GM19463 (cell line): ENCODE measurements around the gene GDPD5.

ENCODE experiments used
- ATAC-seq: cut with Tn5 transposase; IDR thresholded peaks from one replicate; pipeline ENCODE4 v1.9.1; 2021; ENCODE audit warnings: mild to moderate bottlenecking, moderate library complexity; ENCODE audit not compliant: unreplicated experiment

The GDPD5 gene

DNA sequence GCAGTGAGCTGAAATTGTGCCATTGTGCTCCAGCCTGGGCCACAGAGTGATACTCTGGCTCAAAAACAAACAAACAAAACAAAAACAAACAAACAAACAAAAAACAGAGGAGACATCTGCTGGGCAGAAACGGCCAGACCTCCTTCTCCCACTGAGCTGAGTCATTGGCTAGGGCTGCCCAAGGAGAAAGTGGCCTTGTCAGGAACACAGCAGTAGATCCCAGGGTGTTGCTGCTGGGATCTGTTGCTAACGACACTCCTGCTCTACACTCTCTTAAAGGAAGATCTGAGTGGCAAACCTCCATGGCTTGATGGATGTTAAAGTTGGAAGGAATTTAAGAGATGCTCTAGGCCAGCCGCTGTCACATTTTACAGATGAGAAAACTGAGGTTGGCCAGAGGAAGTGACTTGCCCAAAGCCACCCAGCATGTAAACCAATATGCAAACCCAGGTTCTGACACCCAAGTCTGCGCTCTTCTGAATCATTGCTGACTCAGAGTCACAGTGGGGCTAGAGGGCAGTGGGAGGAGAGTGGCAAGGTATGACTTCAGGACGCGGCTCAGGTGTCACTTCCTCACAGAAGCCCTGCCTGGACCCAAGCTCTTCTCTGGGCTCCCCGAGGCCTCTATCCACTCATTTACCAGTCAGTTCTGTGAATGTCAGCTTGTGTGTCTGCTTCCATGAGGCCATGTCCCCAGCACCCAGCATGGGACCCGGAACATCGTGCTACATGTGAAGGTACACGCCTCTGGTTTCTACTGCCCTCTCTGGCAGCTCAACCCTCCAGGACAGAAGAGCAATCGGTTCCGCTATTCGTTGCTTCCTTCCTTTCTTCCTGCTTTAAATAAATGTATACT lies 11.3 kb upstream of the GDPD5 start:
- ATAC-seq = peak; percentile 86

DNA sequence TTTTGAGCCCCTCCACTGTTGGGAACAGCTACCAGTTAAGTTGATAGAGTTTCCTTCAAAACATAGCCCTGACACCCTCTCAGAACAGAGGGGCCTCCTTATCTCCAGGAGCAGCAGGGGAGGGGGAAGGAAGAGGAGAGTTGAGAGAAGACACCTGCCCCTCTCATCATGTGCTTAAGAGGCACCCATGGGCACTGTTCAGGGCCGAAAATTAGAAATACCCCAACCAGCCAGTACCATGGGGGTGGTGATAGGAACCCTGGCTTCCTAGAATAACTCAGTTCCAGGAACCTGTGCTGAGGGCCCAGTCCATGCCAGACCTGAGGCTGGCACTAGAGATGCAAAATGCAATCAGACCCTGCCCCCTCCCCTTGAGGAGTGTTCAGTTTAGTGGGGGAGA lies 9.3 kb upstream of the GDPD5 start:
- no peak for ATAC-seq

DNA sequence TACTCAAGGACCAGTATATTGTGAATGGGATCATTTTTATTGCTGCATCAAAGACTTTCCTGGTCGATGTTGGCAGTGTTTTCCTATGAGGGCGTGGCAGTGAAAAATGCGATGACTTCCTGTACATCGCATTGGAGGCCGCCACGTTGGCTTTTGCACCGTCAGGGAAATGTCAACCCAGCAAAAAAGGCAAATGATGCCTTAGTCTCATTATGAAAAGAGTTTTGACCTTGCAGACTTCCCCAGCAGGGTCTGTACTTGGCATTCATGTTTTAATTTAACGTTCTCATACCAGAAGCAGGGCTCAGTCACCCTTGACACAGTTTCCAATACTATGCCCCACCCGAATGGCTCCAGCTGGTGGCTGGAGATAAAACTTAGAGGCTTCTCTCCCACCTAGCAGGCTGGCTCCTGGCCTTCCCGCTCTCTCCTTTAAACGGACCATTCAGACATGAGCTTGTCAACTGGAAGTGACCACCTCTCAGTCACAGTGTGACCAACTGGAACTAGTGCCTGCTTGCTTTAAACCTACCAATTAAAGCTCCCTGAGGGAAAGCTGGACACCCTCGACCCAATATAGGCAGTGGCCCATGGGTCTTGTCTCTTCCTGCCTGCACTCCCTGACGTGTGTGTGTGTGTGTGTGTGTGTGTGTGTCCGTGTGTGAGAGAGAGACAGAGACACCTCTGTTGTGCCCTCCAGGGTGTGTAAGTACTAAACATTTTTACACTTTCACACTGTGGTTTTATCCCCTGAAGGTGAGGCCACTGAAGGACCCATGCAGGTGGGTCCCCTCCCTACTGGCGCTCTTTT lies 8.7 kb upstream of the GDPD5 start:
- no peak for ATAC-seq

DNA sequence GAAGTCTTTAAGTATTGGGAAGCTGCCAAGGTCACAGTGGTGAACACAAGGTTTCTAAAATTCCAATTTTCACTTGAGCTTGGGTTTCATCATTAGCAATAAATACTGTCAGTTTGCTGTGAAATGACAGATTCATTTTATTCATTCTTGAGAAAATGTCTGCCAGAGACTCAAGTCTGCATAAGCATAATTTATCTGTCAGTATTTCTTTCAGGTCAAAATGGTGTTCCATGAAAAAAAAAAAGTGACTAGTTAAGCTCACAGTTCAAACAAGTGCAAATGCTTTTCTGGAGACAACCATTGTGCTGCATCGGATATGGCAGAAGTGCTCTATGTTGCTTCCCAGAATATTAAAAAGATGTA lies 8.1 kb upstream of the GDPD5 start:
- ATAC-seq = no peak

DNA sequence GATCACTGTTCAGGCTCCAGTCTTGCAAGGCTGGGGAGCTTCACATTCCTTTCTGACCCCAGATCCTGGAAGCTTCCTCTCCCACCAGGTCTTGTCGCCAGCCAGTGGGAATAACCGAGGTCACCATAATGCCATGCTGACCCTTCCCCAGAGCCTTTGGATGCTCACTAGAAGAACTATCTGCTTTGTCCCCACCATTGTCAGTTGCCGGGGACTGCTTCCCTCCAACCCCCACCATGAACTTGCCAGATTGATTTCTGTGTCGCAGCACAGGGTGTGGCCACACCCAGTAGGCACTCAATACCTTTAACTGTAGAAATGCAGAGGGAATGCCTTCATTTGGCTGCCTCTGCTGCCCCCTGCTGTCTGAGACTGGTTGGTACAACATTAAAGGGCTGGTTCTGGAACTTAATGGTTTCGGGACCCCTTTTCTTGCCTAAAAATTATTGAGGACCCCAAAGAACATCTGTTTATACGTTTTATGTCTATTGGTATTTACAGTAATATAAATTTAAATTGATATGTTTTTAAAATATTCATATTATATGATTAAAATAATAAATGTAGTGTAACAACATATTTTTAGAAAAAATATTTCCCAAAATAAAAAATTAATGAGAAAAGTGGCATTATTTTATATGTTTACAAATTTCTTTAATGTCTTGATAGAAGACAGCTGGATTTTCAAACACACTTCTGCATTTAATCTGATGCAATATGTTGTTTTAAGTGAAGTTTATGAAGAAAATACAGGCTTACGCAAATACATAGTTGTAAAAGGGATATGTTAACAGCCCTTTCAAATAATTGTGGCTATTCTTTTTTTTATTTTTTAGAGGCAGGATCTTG lies 6.7 kb upstream of the GDPD5 start:
- no peak for ATAC-seq

DNA sequence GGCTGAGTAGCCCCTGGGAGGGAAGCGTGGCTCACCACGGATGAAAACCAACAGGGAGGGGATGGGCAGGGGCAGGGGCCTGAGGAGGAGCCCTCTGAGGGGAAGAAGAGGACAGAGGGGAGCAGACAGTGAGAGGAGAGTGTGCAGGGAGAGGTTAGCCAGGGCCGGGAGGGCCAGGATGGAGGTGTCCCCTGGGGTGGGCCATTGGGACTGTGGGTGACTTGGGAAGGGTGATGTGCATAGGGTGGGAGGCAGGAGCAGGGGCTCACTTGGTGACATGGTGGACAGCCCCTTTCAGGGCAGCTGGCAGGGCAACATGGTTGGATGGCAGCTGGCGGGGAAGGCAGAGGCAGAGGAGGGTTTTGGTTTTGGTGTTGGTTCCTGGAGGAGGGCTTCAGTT lies 5.6 kb upstream of the GDPD5 start:
- no peak for ATAC-seq

DNA sequence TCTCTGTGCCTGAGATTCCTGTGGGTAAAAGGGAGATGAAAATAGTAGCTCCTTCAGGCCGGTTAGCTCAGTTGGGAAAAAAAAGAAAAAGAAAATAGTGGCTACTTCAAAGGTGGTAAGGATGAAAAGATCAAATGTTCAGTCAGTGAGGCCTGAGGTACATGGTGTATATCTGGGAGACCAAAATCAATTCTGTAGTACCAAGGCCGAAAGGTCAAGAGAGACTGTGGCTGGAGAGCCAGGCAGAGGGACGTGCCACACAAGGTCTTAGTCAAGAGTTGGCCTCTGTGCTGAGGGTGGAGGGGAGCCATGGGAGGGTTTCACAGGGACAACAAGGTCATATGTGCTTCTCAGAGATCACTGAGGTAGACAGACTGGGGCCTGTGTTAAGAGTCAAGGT lies 4.8 kb upstream of the GDPD5 start:
- ATAC-seq = no peak

DNA sequence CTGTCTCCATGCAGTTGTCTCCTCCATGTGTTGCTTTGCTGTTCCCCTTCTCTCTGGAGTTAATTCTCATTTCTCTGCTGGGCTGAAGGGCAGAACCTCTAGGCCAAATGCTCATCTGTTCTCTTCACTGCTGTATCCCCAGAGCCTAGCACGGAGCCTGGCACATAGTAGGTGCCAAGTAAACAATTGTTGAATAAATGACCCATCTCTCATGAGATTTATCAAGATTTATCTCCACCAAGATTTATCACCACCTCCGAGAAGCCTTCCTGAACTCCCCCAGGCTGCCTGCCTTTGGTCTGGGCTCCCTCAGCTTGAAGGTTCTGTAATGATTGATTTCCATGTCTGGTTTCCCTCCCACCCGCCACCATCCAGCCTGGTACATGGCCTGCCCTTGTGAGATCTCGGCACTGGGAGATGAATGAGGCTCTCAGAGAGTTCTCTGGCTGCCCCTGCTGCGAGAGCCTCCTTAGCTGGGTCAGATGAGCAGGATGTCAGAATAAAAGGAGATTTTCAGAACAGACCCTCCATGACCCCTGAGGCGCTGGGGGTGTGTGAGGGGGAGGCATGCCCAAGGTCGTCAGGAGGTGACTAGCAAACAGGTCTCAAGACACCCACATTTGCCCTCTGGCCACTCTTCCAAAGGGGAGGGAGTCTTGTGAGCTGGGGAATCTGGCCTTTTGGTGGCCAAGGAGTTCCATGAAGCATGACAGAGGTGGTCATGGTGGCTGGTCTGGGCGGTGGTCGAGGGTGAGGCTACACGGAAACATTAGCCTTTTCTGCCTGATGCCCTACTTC lies 2.4 kb upstream of the GDPD5 start:
- no peak for ATAC-seq

DNA sequence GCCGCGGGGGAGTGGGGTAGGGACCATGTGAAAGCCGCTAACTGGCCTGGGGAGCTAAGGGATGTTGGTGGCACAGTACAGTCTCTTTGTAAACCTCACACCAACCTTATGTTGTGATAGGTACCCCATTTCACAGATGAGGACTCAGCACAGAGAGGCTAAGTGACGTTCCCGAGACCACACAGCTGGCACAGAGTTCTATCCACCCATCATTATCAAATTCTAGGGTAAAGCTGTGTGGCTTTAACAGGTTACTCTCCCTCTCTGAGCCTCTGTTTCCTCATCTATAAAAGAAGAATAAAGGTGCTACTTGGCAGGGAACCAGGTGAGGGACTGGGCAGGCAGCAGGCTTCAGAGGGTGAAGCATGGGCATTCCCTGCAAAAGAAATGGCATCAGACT lies 1.4 kb upstream of the GDPD5 start:
- ATAC-seq = no peak

DNA sequence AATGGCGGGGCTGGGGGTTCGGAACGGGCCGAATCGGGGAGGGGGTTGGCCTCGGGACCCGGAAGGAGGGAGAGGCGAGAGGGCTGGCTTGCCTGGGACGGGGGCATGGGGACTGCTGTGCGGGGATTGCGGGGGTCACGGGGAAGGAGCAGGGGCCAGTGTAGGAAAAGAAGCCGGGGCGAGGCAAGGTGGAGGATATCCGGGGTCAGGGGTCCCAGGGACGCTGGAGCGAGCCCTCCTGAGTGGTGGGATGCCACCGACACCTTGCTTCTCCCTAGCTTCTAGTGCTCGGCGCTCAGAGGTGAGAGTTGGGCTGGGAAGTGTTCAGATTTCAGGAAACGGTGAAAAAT lies 426 bp upstream of the GDPD5 start:
- ATAC-seq = no peak

DNA sequence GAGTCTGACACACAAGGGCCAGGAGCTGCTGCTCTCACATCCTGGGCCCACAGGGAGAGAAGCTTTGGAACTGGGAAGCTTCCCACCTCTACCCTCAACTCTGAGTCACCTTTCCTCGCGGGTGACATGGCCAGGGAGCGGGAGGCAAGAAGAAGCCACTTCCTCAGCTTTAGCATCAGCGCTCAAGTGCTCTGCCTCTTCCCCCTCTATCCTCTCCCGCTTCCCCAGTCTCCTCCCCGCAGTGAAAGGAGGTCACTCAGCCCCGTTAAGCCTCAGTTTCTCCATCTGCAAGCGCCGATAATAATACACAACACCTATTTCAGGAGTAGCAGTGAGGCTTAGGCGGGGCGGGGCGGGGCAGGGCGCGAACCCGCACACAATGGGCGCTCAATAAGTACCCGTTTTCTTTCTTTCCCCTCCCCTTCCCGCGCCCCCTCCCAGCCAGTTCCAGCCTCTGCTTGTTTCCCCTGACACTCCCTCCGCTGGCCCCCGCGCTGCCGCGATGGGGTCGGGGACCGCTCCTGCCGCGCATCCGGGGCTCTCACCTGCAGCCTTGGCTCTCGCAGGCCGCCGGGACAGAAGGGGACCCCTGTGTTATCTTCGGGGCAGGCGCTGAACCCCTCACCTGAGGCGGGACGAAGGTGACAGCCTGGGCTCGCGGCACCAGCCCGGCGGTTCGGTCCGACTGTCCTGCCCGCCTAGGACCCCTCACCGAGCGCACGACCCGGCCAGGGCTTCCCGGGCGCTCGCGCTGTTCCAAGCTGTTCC lies 892 bp downstream of the GDPD5 start:
- ATAC-seq = no peak

DNA sequence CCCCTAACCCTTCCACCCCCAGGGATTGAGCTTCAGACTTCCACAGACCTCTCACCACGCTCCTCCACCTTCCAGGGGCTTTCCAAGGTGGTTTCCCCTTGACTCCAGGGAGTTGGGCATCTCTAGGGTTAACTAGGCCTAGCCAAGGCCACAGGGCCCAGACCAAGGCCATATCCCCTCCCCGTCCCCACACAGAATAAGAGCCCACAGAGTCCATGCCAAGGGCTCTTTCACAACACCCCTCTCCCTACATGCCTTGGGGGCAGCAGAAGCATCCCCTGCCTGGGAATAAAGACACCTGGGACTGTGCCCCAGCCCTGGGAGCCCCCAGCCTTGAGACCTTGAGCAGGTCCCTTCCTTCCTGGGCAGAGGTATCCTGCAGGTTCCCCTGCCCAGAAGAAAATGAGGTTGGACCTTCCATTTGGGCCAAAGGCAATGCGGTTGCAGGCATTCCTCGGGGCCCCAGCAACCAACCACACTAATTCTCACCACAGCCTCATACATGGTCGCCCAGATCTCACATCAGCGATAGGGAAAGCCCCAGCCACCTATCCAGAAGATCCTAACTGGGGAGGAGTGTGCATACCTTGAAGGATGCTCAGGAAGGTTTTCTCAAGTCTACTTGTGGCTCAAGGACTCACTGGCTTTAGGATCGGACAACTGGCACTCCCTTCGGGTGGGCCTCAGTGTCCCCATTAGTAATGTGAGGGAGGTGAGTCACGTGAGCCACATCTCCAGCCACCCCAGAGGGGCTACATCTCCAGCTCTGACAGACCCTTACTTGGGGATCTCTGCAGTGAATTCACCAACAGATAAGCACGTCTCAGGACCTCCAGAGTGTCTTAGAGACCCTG lies 1.7 kb downstream of the GDPD5 start:
- ATAC-seq = no peak

DNA sequence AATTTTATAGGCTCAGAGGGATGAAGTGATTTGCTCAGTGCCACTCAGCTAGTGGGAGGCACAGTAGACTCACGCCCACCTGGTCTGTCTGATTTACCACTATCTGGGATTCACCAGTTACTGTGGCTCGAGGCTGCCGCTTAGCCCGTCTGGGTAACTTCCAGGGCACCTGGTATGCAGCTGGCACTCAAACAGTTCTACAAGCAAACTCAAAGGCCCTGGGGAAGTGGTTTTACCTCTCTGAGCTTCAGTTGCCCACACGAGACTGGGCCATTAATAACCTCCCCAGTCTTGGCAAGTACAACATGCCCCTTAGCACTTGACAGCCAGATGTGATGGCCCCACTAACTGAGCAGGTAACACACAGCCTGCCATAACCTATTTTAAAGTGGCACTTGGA lies 2.6 kb downstream of the GDPD5 start:
- ATAC-seq = no peak

DNA sequence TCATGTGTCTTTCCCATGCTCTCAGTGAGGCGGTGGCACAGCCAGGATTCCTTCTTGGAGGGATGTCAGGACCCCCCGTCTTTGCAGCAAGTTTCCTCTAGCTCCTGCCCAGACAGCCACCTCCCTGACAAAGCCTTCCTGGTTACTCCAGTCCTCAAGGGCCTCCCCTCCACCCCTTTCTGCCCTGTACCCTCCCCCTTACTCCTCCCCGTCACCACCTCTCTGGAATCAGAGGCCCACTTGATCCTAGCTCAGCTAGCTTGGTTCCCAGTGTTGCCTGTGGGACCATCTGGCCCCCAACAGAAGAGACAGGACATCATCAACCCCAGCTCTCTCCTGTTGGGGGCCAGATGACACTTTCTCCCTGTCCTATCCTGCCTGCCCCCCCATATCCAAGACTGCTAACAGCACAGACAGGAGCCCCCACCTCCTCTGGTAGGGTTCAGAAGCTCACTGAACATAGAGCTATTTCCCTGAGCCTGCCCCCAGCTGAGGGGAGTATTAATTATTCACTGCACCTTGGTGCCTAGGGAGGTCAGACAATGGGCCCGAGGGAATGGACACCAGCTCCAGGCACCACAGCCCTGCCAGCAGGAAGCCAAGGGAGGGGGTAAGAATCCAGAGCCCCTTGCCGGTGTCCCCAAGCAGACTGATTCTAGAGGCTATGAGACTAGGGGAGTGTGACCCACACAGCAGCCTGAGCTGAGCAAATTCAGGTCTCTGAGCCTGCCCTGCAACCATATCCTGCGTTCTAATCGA lies 3.3 kb downstream of the GDPD5 start:
- no peak for ATAC-seq

DNA sequence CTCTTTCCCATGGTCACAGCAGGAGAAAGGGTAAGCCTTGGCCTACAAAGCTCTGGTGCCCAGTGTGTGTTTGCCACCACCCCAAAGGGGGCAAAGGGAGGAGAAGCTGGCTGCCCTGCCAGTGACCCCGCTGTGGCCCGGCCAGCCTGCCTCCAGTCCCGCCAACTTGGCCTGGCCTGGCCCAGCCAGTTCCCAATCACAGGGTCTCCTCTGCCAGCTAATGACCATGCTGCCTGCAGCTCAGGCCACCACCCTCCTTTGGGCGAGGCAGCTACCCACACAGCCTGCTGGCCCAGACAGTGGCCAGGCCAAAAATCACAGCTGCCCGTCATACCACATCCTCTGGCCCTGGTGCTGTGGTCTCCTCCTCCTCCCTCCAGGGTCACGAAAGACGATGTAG lies 5.1 kb downstream of the GDPD5 start:
- ATAC-seq = no peak

DNA sequence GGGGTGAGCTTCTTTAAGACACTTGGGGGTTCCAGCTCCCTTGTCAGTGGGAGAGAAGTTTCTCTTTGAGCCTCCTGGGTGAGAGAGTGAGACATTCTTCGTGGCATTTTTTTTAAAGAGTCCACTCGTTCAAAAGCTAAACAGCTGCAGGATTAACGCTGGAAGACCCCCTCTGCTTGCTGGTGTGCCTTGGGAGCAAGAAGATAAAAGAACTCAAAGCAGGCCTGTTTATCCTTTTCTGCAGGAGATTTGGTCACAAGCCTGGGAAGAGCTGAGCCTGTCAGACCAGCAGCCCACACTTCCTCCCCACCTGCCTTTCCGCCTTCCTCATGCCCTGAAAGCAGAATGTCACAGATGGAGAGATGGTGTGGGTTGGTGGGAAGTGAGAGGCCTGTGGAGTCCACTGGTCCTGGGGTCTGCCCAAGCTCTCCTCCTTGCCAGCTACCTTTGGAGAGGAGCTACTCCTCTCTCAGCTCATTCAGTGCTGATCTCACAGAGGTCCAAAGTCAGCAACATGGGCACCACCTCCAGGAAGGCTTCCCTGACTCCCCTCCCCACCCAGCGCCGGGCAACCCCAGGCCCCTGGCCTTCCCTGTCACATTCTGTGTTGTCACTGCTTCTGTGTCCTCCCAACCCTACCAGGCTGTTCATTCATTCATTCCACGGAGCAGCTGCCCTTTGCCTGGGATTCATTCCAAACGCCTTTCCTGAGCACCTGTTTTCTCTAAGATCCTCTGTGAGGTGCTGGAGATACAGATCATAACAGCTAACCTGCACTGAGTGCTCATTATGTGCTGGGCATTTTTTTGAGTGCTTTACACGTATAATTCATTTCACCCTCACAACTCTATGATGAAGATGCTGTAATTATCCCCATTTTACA lies 6.7 kb downstream of the GDPD5 start:
- ATAC-seq = no peak

DNA sequence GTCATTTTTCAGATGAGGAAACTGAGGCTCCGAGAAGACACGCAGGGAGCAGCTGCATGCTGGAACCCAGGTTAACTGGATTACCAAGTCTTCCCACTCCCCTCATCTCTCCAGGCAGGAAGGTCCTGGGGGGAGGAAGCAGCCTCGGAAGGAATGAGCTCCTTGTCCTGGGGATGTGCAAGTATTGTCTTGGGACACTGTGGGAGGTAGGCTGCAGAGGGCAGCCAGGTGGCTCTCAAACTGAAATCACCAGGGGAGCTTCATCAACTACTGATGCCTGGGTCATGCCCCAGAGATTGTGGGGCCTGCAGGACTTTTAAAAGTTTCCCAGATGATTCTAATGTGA lies 7.6 kb downstream of the GDPD5 start:
- no peak for ATAC-seq

DNA sequence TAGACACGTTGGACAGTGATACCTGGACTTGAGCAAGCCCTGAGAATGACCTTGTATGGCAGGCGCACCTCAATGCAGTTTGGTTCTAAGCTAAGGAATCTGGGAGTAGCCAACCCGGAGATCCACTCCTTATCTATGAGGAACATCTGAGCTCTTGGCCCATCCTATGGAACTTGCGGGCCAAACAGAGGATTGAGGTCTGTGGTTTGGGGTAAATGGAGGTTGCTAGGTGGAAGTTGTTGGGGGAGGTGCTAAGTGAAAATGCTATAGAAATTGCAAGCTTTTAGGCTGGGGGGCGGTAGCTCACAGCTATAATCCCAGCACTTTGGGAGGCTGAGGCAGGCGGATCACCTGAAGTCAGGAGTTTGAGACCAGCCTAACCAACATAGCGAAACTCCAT lies 8.9 kb downstream of the GDPD5 start:
- no peak for ATAC-seq
